Stimulated activated CD8-positive, alpha-beta memory T cell treated with anti-CD3 and anti-CD28 coated beads, Interleukin-12 subunit alpha, Interleukin-12 subunit beta, amount 100 ng/mL, for 1 hour (primary cell): ENCODE measurements around the gene FUNDC2.

Source experiments
- DNase-seq: peaks from one replicate; pipeline ENCODE4 v3.0.0-alpha.2; 2020; ENCODE audit warnings: low read depth

Gene FUNDC2

DNA sequence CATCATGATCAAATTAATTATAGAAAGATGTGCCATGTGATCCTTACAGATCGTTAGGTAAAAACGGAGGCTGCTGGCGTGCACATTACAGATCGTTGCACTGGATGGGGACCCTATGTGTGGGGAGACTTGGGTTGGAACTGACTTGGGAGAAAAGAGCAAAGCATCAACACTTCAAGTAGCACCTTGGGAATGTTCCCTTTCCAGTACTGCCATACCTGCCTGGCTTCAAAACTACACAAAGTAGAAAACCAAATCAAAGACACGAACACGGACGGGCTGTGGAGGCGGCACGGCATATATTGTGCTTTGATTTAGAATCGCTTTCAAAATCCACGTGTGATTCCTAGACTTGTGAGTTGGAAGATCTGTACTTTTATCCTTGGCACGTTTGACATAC lies 43.4 kb downstream of the FUNDC2 start:
- no peak for DNase-seq

DNA sequence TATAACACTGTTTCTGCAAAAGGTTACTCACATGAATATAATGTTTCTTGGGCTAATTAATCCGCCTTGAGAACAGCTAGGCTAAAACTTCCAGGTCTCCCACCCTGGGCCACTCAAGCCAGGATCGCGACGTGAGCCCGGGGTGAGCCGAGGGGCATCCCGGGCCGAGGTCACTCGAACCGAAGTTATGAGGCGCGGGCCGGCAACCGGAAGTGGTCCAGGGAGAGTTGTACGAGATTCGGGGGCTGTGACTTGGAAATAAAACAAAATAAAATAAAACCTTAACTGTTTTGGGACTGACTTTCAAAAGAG lies 44.0 kb downstream of the FUNDC2 start:
- no peak for DNase-seq

DNA sequence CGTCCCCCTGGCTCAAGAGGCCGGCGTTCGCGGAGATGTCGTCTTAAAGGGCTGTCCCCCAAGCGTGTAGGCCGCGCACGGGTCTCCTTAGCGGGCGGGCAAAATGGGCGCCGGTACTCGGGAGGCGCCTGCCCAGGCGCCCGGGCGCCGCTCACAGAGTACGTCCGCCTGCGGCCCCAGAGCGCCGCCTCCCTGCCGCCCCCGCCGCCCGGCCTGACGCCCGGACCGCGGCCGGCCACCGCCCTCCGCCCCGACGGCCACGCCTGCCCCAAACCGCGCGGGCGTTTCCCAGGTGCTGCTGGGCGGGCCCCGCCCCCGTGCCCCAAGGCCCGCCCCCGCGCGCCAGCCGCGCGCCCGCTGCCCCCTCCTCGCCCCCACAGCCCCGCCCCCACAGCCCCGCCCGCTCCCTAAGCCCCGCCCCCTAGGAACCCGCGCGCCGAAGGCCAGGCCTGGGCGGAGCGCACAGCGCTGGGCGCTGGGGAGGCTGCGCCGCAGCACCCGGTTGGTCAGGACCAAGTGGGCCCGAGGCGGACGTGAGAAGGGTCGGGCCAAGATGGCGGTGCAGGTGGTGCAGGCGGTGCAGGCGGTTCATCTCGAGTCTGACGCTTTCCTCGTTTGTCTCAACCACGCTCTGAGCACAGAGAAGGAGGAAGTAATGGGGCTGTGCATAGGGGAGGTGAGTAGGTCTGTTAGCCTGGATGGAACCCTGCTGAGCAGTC lies 44.5 kb downstream of the FUNDC2 start, which contains the start of the genes BRCC3, CMC4 and MTCP1:
BRCC3 (plus strand) TSS at position 534 of the 719 bp plus-strand sequence; CDS start at position 554, 20 bp downstream.
CMC4 (minus strand) TSS at position 162 of the 719 bp plus-strand sequence. CDS start 7,113 bp downstream, outside the sequence.
MTCP1 (minus strand) TSS at position 162 of the 719 bp plus-strand sequence. CDS start 5,126 bp downstream, outside the sequence.
- peak; percentile 55 for DNase-seq

DNA sequence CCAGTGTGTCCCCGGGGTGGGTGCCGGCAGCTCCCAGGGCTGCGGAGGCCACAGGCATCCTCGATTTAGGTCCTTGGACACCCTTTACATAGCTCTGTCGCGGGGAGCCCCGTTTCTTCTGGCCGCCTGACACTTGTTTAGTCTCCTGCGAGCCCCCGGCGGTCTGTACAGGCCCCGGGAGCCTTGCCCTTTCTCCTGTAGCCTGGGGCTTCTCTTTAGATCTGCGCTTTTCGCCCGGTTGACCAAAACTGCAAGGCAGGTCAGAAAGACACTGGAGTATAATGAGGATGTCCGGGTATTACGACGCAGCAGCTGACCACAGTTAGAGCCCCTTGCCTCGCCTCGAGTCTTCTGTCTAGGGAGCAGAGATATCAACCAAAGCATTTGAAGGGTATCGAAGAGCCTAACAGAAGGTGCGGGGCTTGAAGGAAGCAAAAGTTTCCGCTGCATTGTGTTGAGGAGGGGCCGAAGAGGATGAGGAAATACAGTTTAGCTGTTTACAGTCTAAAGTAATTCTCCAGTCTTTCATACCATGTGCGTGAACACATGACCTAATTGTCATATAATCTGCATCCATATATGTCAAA lies 45.1 kb downstream of the FUNDC2 start:
- DNase-seq: no peak

DNA sequence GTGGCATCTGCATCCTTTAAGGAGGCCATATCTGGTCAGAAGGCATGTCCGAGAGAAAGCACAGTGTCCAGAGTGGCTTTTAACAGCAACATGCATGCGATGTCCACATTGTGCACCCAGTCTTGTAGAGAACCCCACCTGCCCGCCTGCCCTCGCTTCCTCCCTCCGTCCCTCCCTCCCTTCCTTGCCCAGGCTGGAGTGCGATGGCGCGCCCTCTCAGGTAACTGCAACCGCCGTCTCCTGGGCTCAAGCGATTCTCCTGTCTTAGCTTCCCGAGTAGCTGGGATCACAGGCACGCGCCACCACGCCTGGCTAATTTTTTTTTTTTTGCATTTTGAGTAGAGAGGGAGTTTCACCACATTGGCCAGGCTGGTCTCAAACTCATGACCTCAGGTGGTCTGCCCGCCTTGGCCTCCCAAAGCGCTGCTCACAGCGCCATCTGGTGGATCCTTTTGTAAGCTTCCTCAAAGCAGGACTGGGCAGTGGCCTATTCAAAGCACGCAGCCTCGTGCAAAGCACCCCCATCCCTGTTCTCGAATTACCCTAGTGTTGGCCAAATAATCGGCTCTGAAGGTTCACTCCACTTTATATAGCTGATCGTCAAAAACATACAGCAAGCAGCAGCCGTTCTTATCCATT lies 59.7 kb downstream of the FUNDC2 start:
- no peak for DNase-seq

DNA sequence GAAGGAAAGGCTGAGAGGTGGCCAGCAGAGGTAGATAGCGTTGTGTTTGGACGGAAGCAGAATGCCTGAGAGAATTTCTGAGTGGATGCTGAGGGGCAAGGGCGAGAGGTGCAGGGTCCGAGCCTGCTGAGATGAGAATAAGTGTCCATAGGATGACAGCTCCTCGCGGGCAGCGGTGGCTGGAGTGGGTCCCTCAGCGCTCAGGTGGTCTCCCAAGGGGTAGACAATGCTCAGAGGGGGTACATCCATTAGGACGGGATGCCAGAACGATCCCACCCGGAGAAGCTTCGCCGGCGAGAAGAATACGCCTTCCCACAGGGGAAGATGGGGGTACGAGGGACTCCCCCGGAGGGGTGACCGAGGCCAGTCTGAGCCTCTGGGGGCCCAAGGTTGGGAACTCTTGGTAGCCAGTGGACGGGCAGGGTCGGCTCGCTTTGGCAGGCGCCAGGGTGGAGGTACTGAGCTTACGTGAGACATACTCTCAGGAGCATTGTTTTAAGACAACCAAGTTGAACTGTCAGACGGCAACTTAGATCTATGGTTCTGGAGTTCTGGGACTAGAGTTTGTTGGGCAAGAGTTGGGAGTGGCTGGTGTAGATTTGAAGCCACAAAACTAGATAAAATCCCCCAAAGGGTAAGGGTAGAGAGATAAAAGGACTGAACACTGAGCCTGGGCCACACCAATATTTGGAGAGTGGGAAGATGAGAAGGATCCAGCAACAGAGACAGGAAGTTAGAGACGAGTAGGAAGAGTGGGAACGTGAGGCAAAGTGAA lies 60.5 kb downstream of the FUNDC2 start:
- no peak for DNase-seq

DNA sequence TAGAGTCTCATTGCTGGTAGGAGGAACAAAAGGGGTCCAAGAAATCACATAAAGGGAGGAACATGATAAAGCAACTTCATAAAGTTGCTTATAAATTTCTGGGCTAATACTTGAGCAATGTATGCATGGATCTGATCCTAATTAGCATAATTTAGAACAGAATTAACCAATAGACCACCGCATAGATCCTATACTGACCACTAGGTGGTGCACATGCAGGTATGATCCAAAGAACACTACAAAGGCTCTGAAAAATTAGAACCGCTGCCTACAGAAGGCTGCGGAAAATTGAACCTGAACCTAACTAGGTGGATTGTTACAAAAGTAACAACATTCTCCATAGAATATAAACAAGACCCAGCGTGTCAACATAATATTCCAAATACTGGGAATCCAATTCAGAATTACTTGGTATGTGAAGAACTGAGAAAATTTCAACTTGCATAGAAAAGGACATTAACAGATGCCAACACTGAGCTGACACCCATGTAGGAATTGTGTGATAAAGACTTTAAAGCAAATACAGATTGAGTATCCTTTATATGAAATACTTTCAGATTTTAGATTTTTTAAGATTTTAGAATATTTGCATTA lies 67.9 kb downstream of the FUNDC2 start:
- DNase-seq: no peak

DNA sequence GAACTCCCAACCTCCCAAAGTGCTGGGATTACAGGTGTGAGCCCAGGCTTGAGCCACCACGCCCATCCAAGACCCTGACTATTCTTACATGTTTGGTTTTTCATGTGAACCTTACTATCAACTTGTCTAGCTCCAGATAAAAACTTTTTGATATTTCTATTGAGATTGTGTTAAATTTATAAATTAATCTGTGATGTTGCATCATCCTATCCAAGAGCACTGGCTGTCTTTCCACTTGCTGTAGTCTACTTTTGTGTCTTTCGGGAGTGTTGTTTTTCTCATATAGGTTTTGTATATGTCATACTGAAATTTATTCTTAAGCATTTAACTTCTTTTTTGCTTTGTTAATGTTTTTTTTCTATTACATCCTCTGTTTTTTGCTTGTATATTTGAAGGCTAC lies 79.3 kb downstream of the FUNDC2 start:
- no peak for DNase-seq

DNA sequence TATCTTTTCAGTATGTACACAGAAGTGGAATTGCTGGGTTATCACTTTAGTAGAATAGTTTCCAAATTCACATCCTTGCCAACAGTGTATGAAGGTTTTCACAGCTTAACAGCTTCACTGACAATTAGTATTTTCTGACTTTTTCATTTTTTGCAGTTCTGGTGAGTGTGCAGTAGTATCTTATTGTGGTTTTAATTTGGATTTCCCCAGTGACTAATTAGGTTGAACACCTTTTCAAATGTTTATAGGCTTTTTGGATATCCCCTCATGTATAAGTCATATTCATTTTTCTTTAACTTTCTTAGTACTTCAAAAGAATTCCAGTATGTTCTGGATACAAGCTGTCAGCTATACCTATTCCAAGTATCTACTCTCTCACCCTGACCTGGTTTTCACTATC lies 81.8 kb downstream of the FUNDC2 start:
- no peak for DNase-seq
